Body of pancreas (tissue), 4 donors: Measurements from ENCODE around the gene H19. TPM values are rescaled to one million over a fixed set of nuclear protein-coding genes. Genes with fewer than 3 reads are reported as not detected.

Source experiments
- ATAC-seq: fragments of 150-250 bp; one replicate; pipeline ENCODE4 v1.9.1; 2016
- DNase-seq, 4 donors: peaks; one replicate each; pipeline ENCODE4 v3.0.0-alpha.2; 2019
- H3K27ac ChIP-seq, 4 donors: fragments of 200-600 bp; sonication (generic); 1 replicate in 3 of 4; 2 replicates in 1 of 4; pipeline versions ENCODE4 v1.5.1 to v1.6.1; 2016 to 2019; ENCODE audit warnings: mild to moderate bottlenecking in 1 of 4, mixed read lengths in 1 of 4, moderate library complexity in 1 of 4
- H3K27me3 ChIP-seq, 2 donors: fragments of 200-600 bp; sonication (generic); one replicate each; pipeline ENCODE4 v1.6.0; 2016; ENCODE audit warnings: mild to moderate bottlenecking in 1 of 2
- H3K36me3 ChIP-seq, 2 donors: fragments of 200-600 bp; sonication (generic); replicated peaks in 1 of 2; 2 replicates each; pipeline ENCODE4 v1.5.1; 2016; ENCODE audit warnings: low read depth in 2 of 2; ENCODE audit not compliant: insufficient read depth in 1 of 2
- H3K4me1 ChIP-seq: fragments of 200-600 bp; sonication (generic); one replicate; pipeline ENCODE4 v1.6.0; 2016
- H3K4me3 ChIP-seq, 2 donors: fragments of 200-600 bp; sonication (generic); 1 replicate in 1 of 2; 2 replicates in 1 of 2; pipeline ENCODE4 v1.5.1; 2016 to 2019
- H3K9me3 ChIP-seq, 3 donors: fragments of 200-600 bp; sonication (generic); 1 replicate in 2 of 3; 2 replicates in 1 of 3; pipeline ENCODE4 v1.5.1; 2016
- CTCF ChIP-seq, 7 experiments: fragments of 450-650 bp in 4 of 7; fragments of 200-600 bp in 3 of 7; sonication (generic) in 3 of 7; IDR thresholded peaks; one replicate each; pipeline ENCODE4 v1.5.1; 2016 to 2019; ENCODE audit warnings: antibody characterized with exemption in 7 of 7
- POLR2A ChIP-seq, 3 donors: fragments of 450-650 bp; IDR thresholded peaks; one replicate each; pipeline ENCODE4 v1.6.1; 2016; ENCODE audit warnings: antibody characterized with exemption in 3 of 3, mild to moderate bottlenecking in 2 of 3
- WGBS, 2 donors: methylation state at CpG; one replicate each; pipeline ENCODE4 v1.1.5; 2017; 5-methylcytosine and 5-hydroxymethylcytosine counted together
- intact Hi-C: fragments of 100-400 bp; cut with DNase I; formaldehyde crosslinking; loops from one replicate; pipeline ENCODE4 v1.15.1; 2023
- microRNA counts, 2 donors: library from miRNA; unstranded; fragments of <30 nt; microRNA quantifications; one replicate each; lab custom pipeline; 2017
- small RNA-seq: library from RNA; depleted of rRNA; stranded (forward); fragments of <200 nt; gene quantifications from one replicate; pipeline ENCODE3, GENCODE V24; 2016
- total RNA-seq, 2 donors: library from RNA; depleted of rRNA; stranded (reverse); fragments of >200 nt; gene quantifications; one replicate each; pipeline ENCODE4 v1.1.0, GENCODE V29; 2016

H19 gene
- total RNA-seq, 2 donors from 2014 or later, result 151 to 234 TPM

GRCh38 chr11:1948389-1948788, 49.3 kb downstream of the H19 start:
- no CpG with 5 or more reads among the region's 11 CpGs for WGBS, 2 donors
- Histone ChIP-seq H3K36me3 (no peaks in the 10 kb centered on the region), H3K4me1 (no peaks in the 10 kb centered on the region), H3K27me3 (no peaks in the 10 kb centered on the region), H3K9me3 (no peaks in the 10 kb centered on the region), H3K27ac (no peak overlapping the region), H3K4me3 (no peak overlapping the region)
- peak in 3 of 4 donors; percentile 5 to 53 (median 42) for DNase-seq
- intact Hi-C loops, result no loop called here
- ATAC-seq, result peak; percentile 19
- no peak for TF ChIP-seq POLR2A (IDR thresholded peaks at IDR 0.05)
- TF ChIP-seq CTCF (IDR thresholded peaks at IDR 0.05), result no peak

DNA sequence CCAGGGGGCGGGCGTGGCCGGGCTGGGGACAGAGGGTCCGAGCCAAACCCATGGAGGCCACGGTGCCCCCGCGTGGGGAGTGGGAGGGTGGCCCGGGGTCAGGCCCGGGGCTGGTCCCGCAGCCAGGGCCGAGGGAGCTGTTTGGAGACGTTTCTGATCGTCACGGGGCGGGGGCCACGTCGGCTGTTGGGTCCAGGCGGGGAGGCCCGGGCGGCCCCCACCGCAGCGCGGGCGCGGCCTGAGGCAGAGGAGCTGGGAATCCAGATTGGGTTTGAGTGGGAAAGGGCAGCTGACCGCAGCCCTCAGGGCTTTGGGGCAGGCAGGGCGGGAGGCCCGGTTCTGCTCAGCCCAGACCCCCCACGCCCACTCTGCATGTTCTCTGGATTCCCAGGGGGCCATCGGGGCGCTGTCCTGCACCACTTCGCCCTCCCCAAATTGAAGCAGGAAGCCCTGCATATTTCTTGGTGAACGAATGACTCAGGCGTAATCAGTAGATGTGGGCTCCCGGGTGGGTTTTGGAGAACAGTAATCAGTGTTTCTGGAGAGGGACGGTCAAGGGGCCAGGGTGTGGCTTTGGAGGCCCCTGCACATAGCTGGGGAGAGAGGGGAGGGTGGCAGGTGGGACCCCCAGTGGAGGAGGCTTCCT, 49.9 kb downstream of the H19 start:
- intact Hi-C loops, result no loop called here
- Histone ChIP-seq H3K9me3 (no peaks in the 10 kb centered on the region), H3K4me3 (no peak overlapping the region), H3K4me1 (no peaks in the 10 kb centered on the region), H3K27ac (no peak overlapping the region), H3K27me3 (no peaks in the 10 kb centered on the region), H3K36me3 (no peaks in the 10 kb centered on the region)
- TF ChIP-seq POLR2A (IDR thresholded peaks at IDR 0.05) (no peak), CTCF (IDR thresholded peaks at IDR 0.05) (no peak)
- no CpG with 5 or more reads among the region's 36 CpGs for WGBS, 2 donors
- DNase-seq, result no peak
- ATAC-seq, result peak; percentile 31

DNA sequence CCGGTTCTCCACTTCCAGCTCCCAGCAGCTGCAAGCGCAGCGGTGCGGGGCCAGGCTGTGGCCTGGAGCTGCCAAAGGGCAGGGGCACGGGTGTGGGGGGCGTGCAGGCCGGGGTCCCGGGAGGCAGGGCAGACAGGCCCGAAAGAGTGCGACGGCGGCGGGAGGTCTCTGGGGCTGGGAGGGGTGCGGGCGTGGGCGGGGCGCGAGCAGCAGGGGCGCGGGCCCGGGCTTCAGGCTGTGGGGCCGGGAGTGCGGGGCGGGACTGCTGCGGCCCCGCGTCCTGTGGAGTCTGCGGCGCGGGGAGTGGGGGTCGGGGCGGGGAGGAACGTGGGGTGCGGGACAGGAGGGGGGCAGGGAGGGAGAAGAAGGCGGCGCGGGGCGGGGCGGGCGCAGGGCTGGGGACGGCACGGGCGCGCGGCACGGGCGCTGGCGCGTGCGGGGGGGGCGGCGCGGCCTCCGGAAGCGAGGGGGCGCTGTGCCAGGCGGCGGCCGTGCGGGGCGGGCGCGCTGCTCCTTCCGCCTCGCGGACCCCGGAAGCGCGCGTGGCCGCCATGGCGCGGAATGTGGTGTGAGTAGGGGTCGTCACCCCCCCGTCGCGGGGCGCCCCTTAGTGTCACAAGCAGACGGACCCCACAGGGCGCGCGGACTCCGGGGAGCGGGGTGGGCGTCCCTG, 50.7 kb downstream of the H19 start, which contains the start of gene MRPL23:
MRPL23 (plus strand) TSS at position 521 of the 673 bp plus-strand sequence; CDS start at position 552, 31 bp downstream.
- intact Hi-C loops, result no loop called here
- no peaks in the 10 kb centered on the region for H3K27me3 ChIP-seq
- WGBS, 2 donors, result no CpG with 5 or more reads among the region's 85 CpGs

More for the DNA sequence above, 50.7 kb downstream of the H19 start, which contains the start of gene MRPL23:
- TF ChIP-seq POLR2A (IDR thresholded peaks at IDR 0.05) (no peak), CTCF (IDR thresholded peaks at IDR 0.05) (no peak)
- ATAC-seq, result peak; percentile 90
- Histone ChIP-seq H3K36me3 (no peaks in the 10 kb centered on the region), H3K4me1 (no peaks in the 10 kb centered on the region), H3K9me3 (no peaks in the 10 kb centered on the region), H3K27ac (no peak within 1 kb of the TSS), H3K4me3 (no peak within 1 kb of the TSS)
- DNase-seq, result peak in 3 of 4 donors; percentile 8 to 16 (median 14)

MicroRNA genes within 50 kb of the gene (microRNA counts, 767-probe panel; counts per million panel counts)
- 0 to 736 counts per million in 2 donors for microRNA hsa-miR-675-5p (lab: Ali Mortazavi, UCI)

Small RNAs within 50 kb of the gene (small RNA-seq; reads per million reads assigned to genes)
- gene RF01972, result not detected
- gene RF01973, result not detected

Other genes with a start within 250 kb of the H19 start
- under 1 TPM in 1 of 2 donors, not detected in 1; 0.26 TPM for gene IFITM10, start 247.2 kb downstream of the H19 start, total RNA-seq
- 100 to 1,000 TPM; 214 to 255 TPM for gene CTSD, start 233.9 kb downstream of the H19 start, total RNA-seq
- 10 to 100 TPM in 1 of 2 donors, 1 to 10 TPM in 1; 6.0 to 32.6 TPM for gene SYT8, start 162.9 kb downstream of the H19 start, total RNA-seq
- 1 to 10 TPM; 3.4 to 3.6 TPM for gene TNNI2, start 158.9 kb downstream of the H19 start, total RNA-seq
- 10 to 100 TPM in 1 of 2 donors, 1 to 10 TPM in 1; 9.9 to 11.5 TPM for gene LSP1, start 144.8 kb downstream of the H19 start, total RNA-seq
- gene PRR33, start 105.9 kb downstream of the H19 start, total RNA-seq, result not detected
- 1 to 10 TPM in 1 of 2 donors, not detected in 1; 1.6 TPM for gene TNNT3, start 78.1 kb downstream of the H19 start, total RNA-seq
- 10 to 100 TPM; 40.2 to 83.4 TPM for gene MRPL23, start 50.5 kb downstream of the H19 start, total RNA-seq
- gene IGF2, start 141.5 kb upstream of the H19 start, total RNA-seq, result 10 to 100 TPM; 10.6 to 84.0 TPM
- gene INS, start 163.4 kb upstream of the H19 start, total RNA-seq, result over 10,000 TPM in 1 of 2 donors, 1,000 to 10,000 TPM in 1; 1,947 to 16,276 TPM
- under 1 TPM in 1 of 2 donors, not detected in 1; 0.66 TPM for gene TH, start 174.0 kb upstream of the H19 start, total RNA-seq